NCI-H1417 (cell line): Measurements from ENCODE around the gene RBM11.

Source experiments
- DNase-seq, 3 experiments: peaks; one replicate each; lab custom pipeline; 2025; lab: John Stamatoyannopoulos, UW

Gene RBM11, protein sequence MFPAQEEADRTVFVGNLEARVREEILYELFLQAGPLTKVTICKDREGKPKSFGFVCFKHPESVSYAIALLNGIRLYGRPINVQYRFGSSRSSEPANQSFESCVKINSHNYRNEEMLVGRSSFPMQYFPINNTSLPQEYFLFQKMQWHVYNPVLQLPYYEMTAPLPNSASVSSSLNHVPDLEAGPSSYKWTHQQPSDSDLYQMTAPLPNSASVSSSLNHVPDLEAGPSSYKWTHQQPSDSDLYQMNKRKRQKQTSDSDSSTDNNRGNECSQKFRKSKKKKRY

DNA sequence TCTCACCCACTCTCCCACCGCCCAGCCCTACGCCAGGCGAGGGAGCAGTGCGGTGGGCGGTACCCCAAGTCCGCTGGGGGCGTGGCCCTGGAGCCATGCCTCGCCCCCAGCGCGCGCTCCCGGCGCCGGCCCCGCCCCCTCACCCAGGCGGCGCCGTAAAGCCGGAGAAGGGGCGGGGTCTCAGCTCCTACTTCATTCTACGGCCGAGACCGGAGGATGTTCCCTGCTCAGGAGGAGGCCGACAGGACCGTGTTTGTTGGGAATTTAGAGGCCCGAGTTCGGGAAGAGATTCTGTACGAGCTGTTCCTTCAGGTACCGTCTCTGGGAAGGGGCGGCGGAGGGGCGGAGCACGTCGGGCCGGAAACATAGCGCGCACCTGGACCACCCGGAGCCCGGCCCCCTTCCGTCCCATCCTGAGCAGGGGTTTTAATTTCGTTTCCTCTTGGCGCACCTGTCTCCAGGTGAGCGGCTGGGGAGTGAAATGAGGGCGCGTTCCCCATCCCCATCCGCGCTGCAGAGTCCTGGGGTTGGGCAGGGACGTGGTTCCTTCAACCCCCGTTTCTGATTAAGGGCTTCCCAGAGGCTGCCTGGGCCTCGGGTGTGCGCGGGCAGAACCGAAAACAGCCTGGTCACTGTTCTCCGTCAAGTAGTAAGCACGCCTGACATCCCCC is at the start of gene RBM11:
RBM11 (plus strand) TSS at position 187 of the 671 bp plus-strand sequence; CDS start at position 217, 30 bp downstream.
- peak; percentile 83 to 94 (median 89) for DNase-seq

DNA sequence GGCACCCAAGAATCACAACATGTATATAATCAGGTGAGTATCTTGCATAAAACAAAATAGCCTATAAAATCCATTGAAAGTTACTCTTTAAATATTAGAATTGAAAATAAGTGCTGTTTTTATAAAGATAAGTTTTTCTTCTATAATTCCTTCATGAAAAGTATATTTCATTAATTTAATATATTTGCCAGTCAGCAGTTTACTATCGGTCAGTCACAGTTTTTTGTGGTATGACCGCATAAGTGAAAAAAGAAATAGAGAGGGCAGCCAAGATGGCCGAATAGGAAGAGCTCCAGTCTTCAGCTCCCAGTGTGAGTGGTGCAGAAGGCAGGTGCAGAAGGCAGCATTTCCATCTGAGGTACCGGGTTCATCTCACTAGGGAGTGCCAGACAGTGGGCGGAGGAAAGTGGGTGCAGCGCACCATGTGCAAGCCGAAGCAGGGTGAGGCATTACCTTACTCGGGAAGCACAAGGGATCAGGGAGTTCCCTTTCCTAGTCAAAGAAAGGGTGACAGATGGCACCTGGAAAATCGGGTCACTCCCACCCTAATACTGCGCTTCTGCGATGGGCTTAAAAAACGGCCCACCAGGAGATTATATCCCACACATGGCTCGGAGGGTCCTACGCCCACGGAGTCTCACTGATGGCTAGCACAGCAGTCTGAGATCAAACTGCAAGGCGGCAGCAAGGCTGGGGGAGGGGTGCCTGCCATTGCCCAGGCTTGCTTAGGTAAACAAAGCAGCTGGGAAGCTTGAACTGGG is 49.3 kb upstream of the RBM11 start:
- DNase-seq, result peak; percentile 39 to 78 (median 50)

DNA sequence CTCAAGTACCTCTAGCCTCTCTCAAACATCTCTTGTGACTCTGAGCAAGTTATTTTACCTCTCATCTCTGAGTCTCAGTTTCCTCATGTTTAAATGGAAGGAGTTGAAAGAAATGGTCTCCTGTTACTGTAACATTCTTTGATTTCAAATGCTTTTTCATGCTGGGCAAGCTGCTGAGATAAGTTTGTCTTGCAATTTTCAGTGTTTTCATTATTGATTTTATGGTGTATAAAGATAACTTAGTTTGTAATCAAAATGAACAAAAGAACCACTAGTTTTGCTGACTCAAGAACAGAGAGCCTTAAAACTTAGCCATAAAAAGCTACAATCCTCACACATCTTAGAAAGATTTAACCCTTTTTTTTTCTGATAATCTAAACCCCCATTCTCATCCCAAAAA is 9.7 kb upstream of the RBM11 start:
- DNase-seq, result peak in 1 of 3 experiments; percentile 10

DNA sequence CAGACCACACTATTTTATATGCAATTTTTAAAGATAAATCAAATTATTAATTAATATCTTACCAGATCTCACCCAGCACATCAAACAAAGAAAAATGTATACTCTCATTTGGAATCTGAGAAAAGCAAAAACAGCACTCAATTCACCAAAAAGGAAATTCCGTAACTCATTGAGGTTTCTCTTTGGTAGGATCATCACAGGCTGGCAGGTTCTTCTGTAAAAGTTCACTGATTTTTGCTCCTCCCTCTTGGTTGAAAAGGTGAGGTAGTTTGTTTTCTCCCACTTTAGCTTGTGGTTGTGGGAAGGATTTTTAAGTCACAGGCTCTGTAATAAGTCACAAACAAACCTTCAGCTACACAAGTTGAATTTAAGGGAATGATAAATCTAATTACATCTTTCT is 5.2 kb upstream of the RBM11 start, which contains the start of gene LIPI:
LIPI (minus strand) TSS at position 218 of the 400 bp plus-strand sequence; CDS start at position 108, 110 bp downstream.
- DNase-seq, result no peak

DNA sequence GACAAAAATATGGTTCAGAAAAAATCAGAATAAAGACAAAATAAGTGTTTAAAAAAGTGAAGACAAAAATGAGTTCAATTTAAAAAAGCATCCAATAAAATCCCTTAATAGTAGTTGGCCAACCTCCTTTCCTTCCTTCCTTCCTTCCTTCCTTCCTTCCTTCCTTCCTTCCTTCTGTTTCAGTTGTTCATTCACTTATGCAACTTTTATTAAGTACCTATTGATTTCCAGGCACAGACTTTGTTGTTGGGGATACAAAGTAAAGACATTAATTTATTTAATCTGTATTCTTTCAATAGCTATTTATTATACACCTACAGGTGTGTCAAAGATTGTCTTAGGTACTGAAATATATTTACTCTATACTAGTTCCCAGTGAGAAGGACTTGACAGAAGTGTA is 2.8 kb upstream of the RBM11 start:
- DNase-seq, result no peak

DNA sequence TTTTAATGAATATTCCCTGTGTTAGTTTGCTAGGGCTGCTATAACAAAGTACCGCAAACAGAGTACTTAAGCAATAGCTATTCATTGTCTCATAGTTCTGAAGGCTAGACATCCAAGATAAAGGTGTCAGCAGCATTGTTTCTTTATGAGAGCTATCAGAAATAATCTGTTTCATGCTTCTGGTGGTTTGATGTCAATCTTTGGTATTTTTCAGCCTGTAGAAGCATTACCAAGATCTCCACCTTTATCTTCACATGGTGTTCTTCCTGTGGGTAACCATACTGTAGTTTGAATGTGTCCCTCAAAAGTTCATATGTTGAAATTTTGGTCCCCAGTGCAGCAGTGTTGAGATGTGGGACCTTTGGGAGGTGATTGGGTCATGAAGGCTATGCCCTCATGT is 7.4 kb downstream of the RBM11 start:
- DNase-seq, result no peak

DNA sequence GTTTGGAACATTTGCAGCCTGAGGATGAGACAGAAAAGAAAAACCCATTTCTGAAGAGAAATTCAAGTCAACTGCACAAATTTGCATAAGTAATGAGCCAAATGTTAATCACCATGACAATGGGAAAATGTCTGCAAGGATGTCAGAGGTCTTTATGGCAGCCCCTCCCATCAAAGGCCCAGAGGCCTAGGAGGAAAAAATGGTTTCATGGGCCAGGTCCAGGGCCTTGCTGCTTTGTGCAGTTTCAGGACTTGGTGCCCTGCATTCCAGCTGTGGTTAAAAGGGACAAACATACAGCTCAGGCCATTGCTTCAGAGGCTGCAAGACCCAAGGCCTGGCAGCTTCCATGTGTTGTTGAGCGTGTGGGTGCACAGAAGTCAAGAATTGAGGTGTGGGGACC is 13.4 kb downstream of the RBM11 start:
- DNase-seq, result no peak

DNA sequence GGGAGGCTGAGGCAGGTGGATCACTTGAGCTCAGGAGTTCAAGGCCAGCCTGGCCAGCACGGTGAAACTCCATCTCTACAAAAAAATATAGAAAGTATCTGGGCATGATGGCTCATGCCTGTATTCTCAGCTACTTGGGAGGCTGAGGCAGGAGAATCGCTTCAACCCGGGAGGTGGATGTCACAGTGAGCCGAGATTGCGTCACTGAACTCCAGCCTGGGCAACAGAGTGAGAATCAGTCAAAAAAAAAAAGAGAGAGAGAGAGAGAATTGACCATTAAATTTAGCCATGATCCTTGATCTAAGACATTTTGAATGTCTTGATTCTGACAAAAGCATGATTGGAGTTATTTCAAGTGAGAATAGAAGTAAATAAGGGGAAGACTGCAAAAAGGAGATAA is 19.1 kb downstream of the RBM11 start:
- no peak for DNase-seq

DNA sequence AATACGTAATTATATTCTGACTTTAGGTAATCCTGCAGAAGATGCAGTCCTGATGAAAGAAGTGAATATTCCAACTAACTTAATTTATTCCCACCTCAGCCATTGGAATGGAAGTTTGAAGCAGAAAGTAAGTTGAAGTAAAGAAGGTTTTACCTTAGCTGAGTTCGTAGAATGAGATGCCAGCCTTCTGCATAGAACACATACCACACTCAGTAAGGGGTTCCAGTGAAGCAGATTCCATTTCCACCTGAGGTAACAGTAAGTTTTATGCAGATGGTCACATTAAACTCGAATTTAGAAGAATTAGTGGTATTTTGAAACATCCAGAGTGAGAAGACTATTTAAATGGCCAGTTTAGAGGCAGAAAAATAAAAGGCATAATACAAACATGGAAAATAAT is 20.2 kb downstream of the RBM11 start:
- DNase-seq, result no peak

DNA sequence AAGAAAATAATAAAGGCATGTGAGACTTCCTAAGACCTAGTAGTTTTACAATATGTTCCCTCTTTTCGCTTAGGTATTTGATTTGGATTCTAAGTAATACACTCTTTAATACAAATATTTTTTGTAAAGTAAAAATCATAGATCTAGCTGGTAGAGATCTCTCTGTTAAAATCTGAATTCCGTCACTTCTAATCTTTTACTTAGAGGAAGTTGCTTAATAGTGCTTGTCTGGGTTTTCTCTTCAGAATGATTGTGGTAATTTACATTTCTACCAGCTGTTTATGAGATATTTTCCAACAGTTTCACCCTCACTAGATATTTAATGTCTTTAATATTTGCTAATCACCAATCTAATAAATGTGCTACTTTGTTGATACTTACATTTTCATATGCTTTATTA is 23.3 kb downstream of the RBM11 start:
- DNase-seq, result no peak

DNA sequence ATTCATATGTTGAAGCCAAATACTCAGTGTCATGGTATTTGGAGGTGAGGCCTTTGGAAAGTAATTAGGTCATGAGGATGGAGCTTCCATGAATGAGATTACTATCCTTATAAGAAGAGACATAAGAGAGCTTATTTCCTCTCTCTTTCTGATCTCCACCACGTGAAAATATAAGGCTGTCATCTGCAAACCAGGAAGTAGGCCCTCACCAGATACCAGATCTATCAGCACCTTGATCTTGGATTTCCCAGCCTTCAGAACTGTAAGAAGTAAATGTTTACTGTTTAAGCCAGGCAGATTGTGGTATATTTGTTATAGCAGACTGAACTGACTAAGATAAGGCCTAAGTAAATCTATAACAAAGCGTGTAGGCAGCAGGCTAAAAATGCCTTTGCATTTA is 25.3 kb downstream of the RBM11 start:
- DNase-seq, result no peak

DNA sequence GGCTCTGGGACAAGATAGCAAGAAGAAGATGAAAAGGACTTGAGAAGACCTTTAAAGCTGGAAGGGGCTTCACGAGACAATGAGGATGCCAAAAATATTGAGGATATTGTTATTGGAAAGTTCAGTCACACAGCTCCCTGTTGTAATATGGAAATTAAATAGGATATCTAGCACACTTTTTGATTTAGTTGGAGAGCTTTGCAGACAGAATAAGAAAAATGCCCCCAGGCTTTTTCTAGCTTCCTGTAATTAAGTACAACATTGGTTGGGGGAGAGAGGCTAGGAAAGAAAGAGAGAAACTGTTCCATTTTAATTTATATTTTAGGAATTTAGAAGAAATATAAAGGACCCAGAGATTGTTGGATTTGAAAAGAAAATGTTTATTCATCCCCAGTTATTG is 27.5 kb downstream of the RBM11 start:
- DNase-seq, result peak in 1 of 3 experiments; percentile 51

DNA sequence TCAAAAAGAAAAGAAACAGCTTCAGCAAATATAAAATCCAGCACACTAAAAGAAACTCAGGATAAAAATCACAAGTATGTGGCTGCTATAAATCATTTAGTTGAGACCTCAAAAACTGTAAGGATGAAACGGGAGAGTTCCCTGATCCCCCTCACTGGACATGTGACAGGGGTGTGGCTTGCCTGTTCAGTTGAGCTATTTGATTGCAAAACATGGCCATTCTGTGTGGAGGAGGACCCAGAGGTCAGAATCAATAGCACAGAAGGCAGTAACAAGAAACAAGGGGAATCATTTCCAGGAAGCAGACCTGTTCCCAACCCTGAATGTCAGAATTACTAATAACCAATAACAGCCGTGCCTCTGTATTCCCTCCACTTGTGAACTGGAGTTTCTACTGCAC is 27.9 kb downstream of the RBM11 start:
- DNase-seq, result peak in 1 of 3 experiments; percentile 51

DNA sequence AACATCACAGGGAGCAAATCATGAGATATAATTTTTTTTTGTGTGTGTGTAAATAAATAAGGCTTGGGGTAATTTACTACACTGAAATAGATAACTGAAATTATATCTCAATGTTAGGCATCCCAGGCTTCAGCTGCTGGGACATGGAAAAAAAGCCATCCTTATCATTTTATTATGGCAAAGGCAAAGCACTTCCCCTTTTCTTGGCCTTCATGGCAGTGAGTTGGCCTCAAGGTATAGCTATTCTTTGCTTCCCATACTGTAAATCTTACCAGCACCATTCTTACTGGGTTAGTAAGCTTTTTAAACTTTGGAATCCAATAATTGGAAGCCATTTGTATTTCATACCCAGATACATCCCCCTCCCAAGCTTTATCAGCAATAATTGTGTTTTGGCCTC is 29.0 kb downstream of the RBM11 start:
- no peak for DNase-seq

DNA sequence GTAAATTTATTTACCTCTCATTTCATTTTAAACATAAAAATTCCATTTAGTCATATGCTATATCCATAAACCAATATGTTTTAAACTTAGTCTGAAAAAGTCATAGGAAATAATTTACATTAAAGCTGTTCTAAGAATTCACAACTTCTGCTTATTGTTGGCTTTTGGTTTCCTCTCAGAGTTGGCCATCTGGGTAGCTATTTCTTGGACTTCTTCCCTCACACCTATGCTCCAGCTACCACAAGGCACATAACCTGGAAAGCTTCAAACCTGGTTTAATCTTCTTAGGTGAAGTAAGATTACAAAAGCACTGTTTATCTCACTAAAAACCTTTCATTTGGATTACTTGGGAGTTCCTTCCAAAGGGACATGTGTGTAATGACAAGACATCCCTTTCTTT is 29.8 kb downstream of the RBM11 start:
- DNase-seq, result no peak

DNA sequence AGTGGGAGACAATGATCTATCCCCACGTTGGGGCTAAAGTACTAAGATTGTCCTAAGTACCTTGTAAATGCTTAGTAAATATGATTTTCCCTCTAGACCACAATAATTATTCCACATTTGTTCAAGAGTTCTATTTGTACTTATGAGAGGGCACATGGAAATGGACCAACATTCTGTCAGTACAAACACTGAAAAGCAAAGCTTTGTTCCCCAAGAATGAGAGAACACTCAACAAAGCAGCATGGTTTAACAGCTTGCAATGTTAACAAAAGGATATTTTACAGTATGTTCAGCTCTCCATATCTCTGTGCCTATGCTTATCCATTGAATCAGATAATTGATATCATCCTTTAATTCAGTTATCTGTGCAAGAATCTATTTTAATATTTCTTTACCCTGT is 35.4 kb downstream of the RBM11 start:
- DNase-seq, result peak in 1 of 3 experiments; percentile 59

DNA sequence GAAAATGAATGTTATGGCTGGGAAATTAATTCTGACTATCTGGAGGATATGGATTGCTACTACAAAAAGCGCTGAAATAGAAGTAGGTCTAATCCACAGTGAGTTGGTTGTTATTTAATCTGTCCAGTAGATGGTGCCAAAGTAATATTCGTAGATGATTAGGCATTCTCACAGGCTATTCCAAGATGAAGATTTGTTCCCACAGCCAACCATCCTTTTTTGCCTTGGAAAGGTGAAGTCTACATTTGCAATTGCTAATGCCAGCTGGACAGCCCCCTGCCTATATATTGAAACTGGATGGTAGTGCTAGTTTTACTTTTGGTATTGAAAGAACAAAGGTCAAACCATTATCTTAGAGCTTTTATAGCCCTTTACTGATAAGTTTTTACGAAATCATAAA is 43.8 kb downstream of the RBM11 start:
- DNase-seq, result peak; percentile 41 to 87 (median 52)

DNA sequence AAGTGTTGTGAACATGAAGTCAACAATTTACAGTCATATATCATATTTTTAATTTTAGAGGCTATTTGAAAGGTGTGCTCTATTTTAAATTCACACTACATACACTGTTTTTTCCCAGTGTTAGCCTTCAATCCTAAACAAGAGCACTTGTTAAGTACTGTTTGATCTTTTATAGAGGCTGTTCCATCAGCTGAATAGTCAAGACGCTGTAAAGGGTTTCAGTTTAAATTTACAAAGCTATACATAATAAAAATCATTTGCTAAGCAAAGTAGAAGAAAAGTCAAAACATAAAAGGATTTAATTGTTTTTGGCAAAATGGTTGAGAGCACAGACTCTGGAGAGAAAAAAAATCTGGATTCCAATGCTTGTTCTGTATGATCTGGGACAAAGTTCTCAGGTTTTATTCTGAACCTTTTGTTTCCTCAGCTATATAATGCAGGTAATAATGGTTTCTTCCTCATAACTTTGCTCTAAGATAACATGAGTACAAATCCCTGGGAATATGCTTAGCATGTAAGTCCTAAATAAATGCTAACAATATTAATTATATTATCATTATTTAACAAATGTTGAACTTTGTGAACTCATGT is 44.3 kb downstream of the RBM11 start:
- DNase-seq, result no peak

DNA sequence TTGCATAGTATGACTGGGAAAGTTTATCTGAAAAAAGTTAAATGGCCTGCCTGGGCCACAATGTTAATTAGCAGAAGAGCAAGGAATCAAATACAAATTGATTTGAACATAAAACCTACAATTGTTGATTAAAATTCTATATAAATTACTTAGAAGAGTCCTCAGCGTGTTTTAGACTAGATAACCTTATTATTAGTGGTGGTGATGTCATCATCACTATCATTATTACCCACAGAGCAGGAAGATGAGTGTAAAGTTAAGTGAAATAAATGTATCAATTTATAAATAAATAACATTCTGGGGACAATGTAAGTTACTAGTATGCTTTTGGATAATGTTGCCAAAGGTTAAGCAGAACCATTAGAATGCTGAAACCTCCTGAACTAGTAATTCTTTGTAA is 46.1 kb downstream of the RBM11 start:
- no peak for DNase-seq

DNA sequence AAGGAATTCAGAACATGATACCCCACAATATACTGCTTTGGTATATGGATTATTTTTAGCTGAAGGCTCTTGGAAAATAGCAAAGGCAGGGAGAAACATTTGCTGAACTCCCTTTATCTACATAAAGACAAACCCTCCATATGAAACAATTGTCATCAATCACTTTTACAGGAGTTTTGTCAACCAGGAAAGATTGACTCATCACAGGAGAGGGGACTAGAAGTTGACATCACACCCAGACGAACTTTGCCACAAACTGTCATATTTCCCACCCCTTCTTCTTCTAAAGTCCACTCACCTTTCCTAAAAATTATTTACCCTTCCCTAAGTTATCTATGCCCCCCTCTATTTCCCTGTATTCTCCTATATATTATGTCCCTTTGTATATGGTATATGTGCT is 47.9 kb downstream of the RBM11 start:
- DNase-seq, result no peak

DNA sequence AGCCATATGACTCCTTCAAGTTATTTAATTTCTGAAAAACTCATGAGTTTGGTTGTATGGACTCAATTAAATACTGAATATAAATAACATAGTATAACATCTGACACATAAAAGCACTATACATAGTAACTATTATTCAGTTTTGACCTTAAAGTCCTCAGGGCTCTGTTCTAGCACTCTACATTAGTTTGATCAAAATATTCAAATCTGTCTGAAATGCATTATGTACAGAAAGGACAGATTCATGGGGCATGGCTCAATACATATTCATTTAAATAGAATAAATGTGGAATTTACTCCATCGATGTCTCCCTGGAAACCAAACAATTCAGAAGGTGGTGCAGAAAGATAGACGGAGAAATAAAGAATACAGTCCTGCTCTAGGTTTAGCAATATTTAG is 49.1 kb downstream of the RBM11 start:
- DNase-seq, result no peak

DNA sequence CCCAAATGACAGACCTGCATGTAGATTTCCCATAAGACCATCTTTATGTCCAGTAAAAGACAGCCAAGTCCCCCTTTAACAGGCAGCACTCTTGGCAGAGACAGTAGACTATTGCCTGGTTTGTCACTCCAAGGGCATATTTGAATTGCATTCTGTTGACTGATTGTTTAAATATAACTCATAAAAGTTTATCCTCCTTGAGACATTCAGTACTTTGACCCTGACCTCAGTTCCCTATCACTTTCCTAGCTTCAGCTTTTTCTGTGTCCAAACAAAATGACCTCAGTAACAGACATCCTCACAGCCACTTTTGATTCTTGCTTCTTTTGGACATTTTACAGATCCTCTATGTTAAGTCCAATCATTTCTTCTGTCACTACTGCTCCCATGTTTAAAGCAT is 51.1 kb downstream of the RBM11 start:
- DNase-seq, result no peak

DNA sequence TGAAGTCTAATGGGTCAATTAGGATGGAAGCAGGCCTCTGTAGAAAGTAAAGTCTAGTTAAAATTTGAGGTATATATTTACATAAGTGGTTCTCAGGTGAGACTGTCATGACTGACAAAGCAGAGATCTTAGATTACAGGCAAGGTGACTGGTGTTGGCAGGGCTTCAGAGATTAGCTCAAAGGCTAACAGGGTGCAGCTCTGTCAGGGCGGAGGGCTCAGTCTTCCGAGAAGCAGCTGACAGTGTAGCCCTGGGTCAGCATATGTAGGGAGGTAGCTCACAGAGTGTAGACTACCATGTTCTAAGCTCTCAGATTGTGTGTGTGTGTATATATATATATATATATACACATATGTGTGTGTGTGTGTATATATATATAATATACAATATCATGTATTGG is 54.7 kb downstream of the RBM11 start:
- DNase-seq, result no peak
